ENCODE data around the gene ACOX3. TPM values are rescaled to one million over a fixed set of nuclear protein-coding genes. Genes with fewer than 3 reads are reported as not detected.
"Not testable (repeated sequence)": the region's sequence is repeated elsewhere in the genome, so short reads cannot be mapped to it uniquely, and the experiment has no call there.

The ACOX3 gene
- total RNA-seq, 4 donors from 2014 or later, result 18.7 to 104 (median 31.3) TPM

- no peak for DNase-seq
- TF ChIP-seq EP300 (IDR thresholded peaks at IDR 0.05; ENCODE audit: low read depth), result no peak
- no peak for TF ChIP-seq POLR2A (IDR thresholded peaks at IDR 0.05)
- TF ChIP-seq POLR2AphosphoS5 (IDR thresholded peaks at IDR 0.05), result no peak
- TF ChIP-seq CTCF (IDR thresholded peaks at IDR 0.05), result no peak
- Histone ChIP-seq H3K4me3 (no peak overlapping the region), H3K27me3 (no peaks in the 10 kb centered on the region), H3K36me3 (peaks cover 0 to 10% (median 0%) of the 10 kb centered on the region in 4 donors), H3K27ac (no peak overlapping the region), H3K9me3 (no peaks in the 10 kb centered on the region), H3K4me1 (peaks cover 9 to 21% (median 14%) of the 10 kb centered on the region in 4 donors)
- 94% methylated on average over 10 of the region's 12 CpGs; no CpG with 5 or more reads in 1 of the 2 donors for WGBS, 2 donors (ENCODE audit: low coverage in 1 of 2)
- in situ Hi-C loops (cut with MboI; ENCODE audit: low pct_ligation_motif_present in 1 of 4, low pct_unique_long_range_greater_than_20kb in 1 of 4, low sequenced_read_pairs in 3 of 4), result no loop called here
- intact Hi-C loops (cut with DNase I; ENCODE audit: low total_unique reads), result no loop called here
Measured at GRCh38 chr4:8388528-8388870, 52.0 kb downstream of the ACOX3 start.

DNA sequence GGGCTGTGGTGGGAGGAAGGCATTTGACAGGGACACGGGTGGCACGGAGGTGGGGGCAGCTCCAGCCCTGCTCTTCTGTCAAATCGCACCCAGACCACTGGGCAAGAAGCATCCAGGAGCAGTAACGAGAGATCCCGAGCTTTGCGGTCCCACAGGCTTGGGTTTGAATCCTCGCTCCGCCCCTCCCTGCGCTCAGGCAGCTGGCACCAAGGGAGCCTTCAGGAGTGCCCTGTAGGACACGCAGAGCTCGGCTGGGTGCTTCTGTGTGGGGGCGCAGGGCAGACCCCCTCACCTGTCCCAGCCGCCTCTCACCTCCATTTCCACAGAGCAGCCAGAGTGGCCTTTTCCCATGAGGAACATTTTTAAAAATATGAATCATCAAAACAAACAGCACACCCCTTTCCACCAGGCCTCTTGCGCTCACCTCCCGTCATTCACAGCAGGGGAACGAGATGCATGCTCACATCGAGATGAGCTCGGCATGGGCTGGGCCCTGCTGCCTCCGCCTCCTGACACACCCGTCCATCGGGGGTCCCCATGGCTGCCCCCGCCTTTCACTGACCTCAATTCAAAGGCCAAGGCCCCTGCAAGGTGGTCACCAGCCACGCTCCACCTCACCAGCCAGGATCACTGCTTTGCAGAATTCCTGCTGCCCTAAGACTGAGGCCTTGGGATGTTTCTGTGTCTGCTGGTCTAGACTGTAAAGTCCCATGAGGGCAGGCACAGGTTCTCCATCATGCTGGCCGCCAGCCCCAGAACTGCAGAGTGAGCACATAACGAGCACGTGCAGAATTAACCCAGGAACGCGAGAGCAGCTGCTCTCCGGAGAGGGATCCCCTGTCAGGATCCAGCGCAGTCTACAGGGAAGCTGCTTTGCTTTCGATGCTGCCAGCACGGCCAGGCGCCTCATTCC is 52.7 kb downstream of the ACOX3 start:
- Histone ChIP-seq H3K27me3 (no peaks in the 10 kb centered on the region), H3K4me3 (no peak overlapping the region), H3K4me1 (peaks cover 5 to 19% (median 10%) of the 10 kb centered on the region in 4 donors), H3K9me3 (no peaks in the 10 kb centered on the region), H3K27ac (no peak overlapping the region), H3K36me3 (peaks cover 0 to 10% (median 0%) of the 10 kb centered on the region in 4 donors)
- TF ChIP-seq EP300 (IDR thresholded peaks at IDR 0.05; ENCODE audit: low read depth) (no peak), POLR2AphosphoS5 (IDR thresholded peaks at IDR 0.05) (no peak), CTCF (IDR thresholded peaks at IDR 0.05) (no peak), POLR2A (IDR thresholded peaks at IDR 0.05) (no peak)
- 93 to 94% methylated on average over 13 to 33 of the region's 33 CpGs for WGBS, 2 donors (ENCODE audit: low coverage in 1 of 2)
- DNase-seq, result no peak
- in situ Hi-C loops (cut with MboI; ENCODE audit: low pct_ligation_motif_present in 1 of 4, low pct_unique_long_range_greater_than_20kb in 1 of 4, low sequenced_read_pairs in 3 of 4), result no loop called here
- intact Hi-C loops (cut with DNase I; ENCODE audit: low total_unique reads), result no loop called here

DNA sequence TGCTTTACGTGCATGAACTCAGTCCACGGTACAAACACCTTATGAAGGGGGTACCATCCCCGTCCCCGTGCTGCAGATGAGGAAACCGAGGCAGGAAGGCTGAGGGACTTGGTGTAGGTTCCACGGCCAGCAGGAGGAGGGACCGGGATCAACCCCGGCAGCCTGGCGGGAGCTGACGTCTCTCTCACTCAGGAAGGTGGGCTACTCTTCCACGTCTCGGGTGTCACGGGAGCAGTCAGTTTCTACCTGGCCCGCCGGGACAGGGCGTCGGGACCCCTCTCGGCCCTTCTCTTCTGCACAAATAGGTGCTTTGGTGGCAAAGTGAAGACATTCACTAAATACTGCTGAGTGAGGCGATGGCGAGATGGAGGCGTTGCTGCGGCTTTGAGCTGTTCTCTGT is 53.3 kb downstream of the ACOX3 start:
- H3K4me1 ChIP-seq, result peaks cover 0 to 12% (median 4%) of the 10 kb centered on the region in 4 donors
- no peak for TF ChIP-seq POLR2A (IDR thresholded peaks at IDR 0.05)
- TF ChIP-seq POLR2AphosphoS5 (IDR thresholded peaks at IDR 0.05), result no peak
- TF ChIP-seq CTCF (IDR thresholded peaks at IDR 0.05), result no peak
- TF ChIP-seq EP300 (IDR thresholded peaks at IDR 0.05; ENCODE audit: low read depth), result no peak
- H3K27me3 ChIP-seq, result no peaks in the 10 kb centered on the region
- no peak overlapping the region for H3K27ac ChIP-seq
- no peak overlapping the region for H3K4me3 ChIP-seq
- DNase-seq, result no peak
- 97% methylated on average over 22 of the region's 22 CpGs; no CpG with 5 or more reads in 1 of the 2 donors for WGBS, 2 donors (ENCODE audit: low coverage in 1 of 2)
- in situ Hi-C loops (cut with MboI; ENCODE audit: low pct_ligation_motif_present in 1 of 4, low pct_unique_long_range_greater_than_20kb in 1 of 4, low sequenced_read_pairs in 3 of 4) (no loop called here), intact Hi-C loops (cut with DNase I; ENCODE audit: low total_unique reads) (no loop called here)
- peaks cover 0 to 10% (median 0%) of the 10 kb centered on the region in 4 donors for H3K36me3 ChIP-seq
- no peaks in the 10 kb centered on the region for H3K9me3 ChIP-seq

DNA sequence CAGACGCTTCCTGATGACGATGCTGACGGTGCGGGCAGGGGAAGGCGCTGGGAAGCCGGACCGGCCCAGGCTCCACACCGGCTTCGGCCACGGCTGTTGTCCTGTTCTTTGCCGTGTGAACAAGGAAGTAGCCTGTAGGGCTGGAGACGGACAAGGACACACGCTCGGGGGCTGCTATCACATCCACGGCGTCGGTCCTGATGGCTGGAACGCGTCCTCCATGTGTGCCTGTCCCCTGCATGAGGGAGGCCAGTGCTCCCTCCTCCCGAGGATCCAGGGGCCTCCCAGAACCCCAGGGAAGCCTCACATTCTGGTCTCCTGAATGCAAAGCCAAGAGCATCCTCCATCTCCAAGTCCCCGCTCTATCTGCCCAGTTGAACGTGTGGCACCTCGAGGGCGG is 53.8 kb downstream of the ACOX3 start:
- in situ Hi-C loops (cut with MboI; ENCODE audit: low pct_ligation_motif_present in 1 of 4, low pct_unique_long_range_greater_than_20kb in 1 of 4, low sequenced_read_pairs in 3 of 4), result no loop called here
- no peak for TF ChIP-seq EP300 (IDR thresholded peaks at IDR 0.05; ENCODE audit: low read depth)
- no peak for TF ChIP-seq CTCF (IDR thresholded peaks at IDR 0.05)
- TF ChIP-seq POLR2A (IDR thresholded peaks at IDR 0.05), result no peak
- WGBS, 2 donors (ENCODE audit: low coverage in 1 of 2), result 97% methylated on average over 24 of the region's 24 CpGs; no CpG with 5 or more reads in 1 of the 2 donors
- intact Hi-C loops (cut with DNase I; ENCODE audit: low total_unique reads), result no loop called here
- DNase-seq, result no peak
- Histone ChIP-seq H3K4me3 (no peak overlapping the region), H3K27ac (no peak overlapping the region), H3K4me1 (peaks cover 0 to 10% (median 2%) of the 10 kb centered on the region in 4 donors), H3K36me3 (peaks cover 0 to 10% (median 0%) of the 10 kb centered on the region in 4 donors), H3K9me3 (no peaks in the 10 kb centered on the region), H3K27me3 (no peaks in the 10 kb centered on the region)

DNA sequence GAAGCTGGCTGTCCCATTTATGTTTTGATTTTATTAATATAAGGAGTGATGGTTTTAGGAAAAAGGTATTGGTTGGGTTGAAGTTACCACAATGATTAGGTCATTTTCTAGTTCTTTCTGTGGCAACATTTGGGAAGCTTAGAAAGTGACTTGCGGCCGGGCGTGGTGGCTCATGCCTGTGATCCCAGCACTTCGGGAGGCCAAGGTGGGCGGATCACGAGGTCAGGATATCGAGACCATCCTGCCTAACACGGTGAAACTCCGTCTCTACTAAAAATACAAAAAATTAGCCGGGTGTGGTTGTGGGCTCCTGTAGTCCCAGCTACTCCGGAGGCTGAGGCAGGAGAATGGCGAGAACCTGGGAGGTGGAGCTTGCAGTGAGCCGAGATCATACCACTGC is 54.4 kb downstream of the ACOX3 start:
- H3K27ac ChIP-seq; intact Hi-C loops (cut with DNase I; ENCODE audit: low total_unique reads); DNase-seq; H3K4me3 ChIP-seq; H3K9me3 ChIP-seq; in situ Hi-C loops (cut with MboI; ENCODE audit: low pct_ligation_motif_present in 1 of 4, low pct_unique_long_range_greater_than_20kb in 1 of 4, low sequenced_read_pairs in 3 of 4); H3K4me1 ChIP-seq; H3K27me3 ChIP-seq: not testable (repeated sequence)
- 94 to 96% methylated on average over 13 of the region's 13 CpGs for WGBS, 2 donors (ENCODE audit: low coverage in 1 of 2)
- H3K36me3 ChIP-seq, result peaks cover 0 to 10% (median 0%) of the 10 kb centered on the region in 4 donors
